PC-3 (cell line): ENCODE measurements around the gene CHN1. TPM values are rescaled to one million over a fixed set of nuclear protein-coding genes. Genes with fewer than 3 reads are reported as not detected.

ENCODE experiments used
- ATAC-seq: fragments of 200-7000 bp; cut with Tn5 transposase; 2 replicates; pipeline ENCODE4 v1.9.1; 2020; ENCODE audit warnings: mild to moderate bottlenecking, moderate library complexity
- BruUV-seq: library from RNA; stranded (reverse); fragments of 400-500 nt; replicated peaks from 2 replicates; lab custom pipeline; 2021; lab: Mats Ljungman, UMichigan
- CTCF ChIA-PET: fragments of 300-600 bp; sonication (Branson Sonifier 250); formaldehyde crosslinking; loops from one replicate; lab custom pipeline; 2022; ENCODE audit warnings: antibody characterized with exemption; lab: Charles Lee
- POLR2A ChIA-PET: fragments of 300-600 bp; sonication (Branson Sonifier 250); formaldehyde crosslinking; loops from one replicate; lab custom pipeline; 2022; ENCODE audit warnings: antibody characterized with exemption; ENCODE audit not compliant: unreplicated experiment; lab: Charles Lee
- DNase-seq: peaks from one replicate; pipeline ENCODE4 v3.0.0-alpha.2; 2015
- H2AFZ ChIP-seq: fragments of 300-600 bp; sonication (generic); 2 replicates; pipeline ENCODE4 v1.6.0; 2016; ENCODE audit warnings: antibody characterized with exemption, low read length
- H3F3A ChIP-seq: fragments of 300-600 bp; sonication (generic); one replicate; pipeline ENCODE4 v1.6.0; 2017; ENCODE audit warnings: antibody characterized with exemption, low read length, control low read depth, mild to moderate bottlenecking; ENCODE audit not compliant: unreplicated experiment
- H3K27ac ChIP-seq: fragments of 300-600 bp; sonication (generic); 2 replicates; pipeline ENCODE4 v1.5.1; 2016; ENCODE audit warnings: mild to moderate bottlenecking, low read length
- H3K27me3 ChIP-seq: fragments of 300-600 bp; sonication (generic); 2 replicates; pipeline ENCODE4 v1.6.1; 2016; ENCODE audit warnings: low read length, mixed read lengths
- H3K36me3 ChIP-seq: fragments of 300-600 bp; sonication (generic); 2 replicates; pipeline ENCODE4 v1.6.1; 2016; ENCODE audit warnings: low read depth, mixed run types, low read length, mixed read lengths
- H3K4me1 ChIP-seq: fragments of 300-600 bp; sonication (generic); 2 replicates; pipeline ENCODE4 v1.5.1; 2016; ENCODE audit warnings: low read length; ENCODE audit not compliant: insufficient read depth
- H3K4me2 ChIP-seq: fragments of 300-600 bp; sonication (generic); 2 replicates; pipeline ENCODE4 v1.6.0; 2016; ENCODE audit warnings: low read length
- H3K4me3 ChIP-seq: fragments of 300-600 bp; sonication (generic); 2 replicates; pipeline ENCODE4 v1.5.1; 2016; ENCODE audit warnings: mild to moderate bottlenecking, low read length, mixed read lengths
- H3K79me2 ChIP-seq: fragments of 300-600 bp; sonication (generic); 2 replicates; pipeline ENCODE4 v1.6.1; 2017; ENCODE audit warnings: low read length, mixed read lengths
- H3K9ac ChIP-seq: fragments of 300-600 bp; sonication (generic); 2 replicates; pipeline ENCODE4 v1.6.0; 2016; ENCODE audit warnings: mild to moderate bottlenecking, low read length
- H3K9me2 ChIP-seq: fragments of 300-600 bp; sonication (generic); replicated peaks from 2 replicates; pipeline ENCODE4 v1.6.1; 2016; ENCODE audit warnings: mixed run types, low read length, mixed read lengths
- H3K9me3 ChIP-seq: fragments of 300-600 bp; sonication (generic); 2 replicates; pipeline ENCODE4 v1.6.1; 2016; ENCODE audit warnings: low read length, mixed read lengths
- H4K20me1 ChIP-seq: fragments of 300-600 bp; sonication (generic); 2 replicates; pipeline ENCODE4 v1.6.1; 2016; ENCODE audit warnings: low read length, mixed read lengths
- EZH2 ChIP-seq: fragments of 300-600 bp; sonication (generic); IDR thresholded peaks from one replicate; pipeline ENCODE4 v1.6.1; 2017; ENCODE audit warnings: antibody characterized with exemption, mild to moderate bottlenecking, low read length; ENCODE audit not compliant: unreplicated experiment
- EZH2phosphoT487 ChIP-seq: fragments of 300-600 bp; sonication (generic); IDR thresholded peaks from 2 replicates; pipeline ENCODE4 v1.6.1; 2018; ENCODE audit warnings: mild to moderate bottlenecking, antibody characterized with exemption, low read length, borderline replicate concordance
- intact Hi-C: fragments of 100-400 bp; cut with micrococcal nuclease; formaldehyde crosslinking; loops from 2 replicates; pipeline ENCODE4 v1.9.0; 2023
- total RNA-seq: library from RNA; depleted of rRNA; stranded (reverse); fragments of >200 nt; gene quantifications from 2 replicates; pipeline ENCODE4 v1.2.3, GENCODE V29; 2014
- TF ChIP-seq, protein P1 (sequence below): fragments of 300-600 bp; sonication (generic); conservative IDR thresholded peaks from 2 replicates; pipeline ENCODE4 v1.5.1; 2017; ENCODE audit warnings: antibody characterized with exemption, low read depth, mild to moderate bottlenecking, low read length

CHN1 gene
- total RNA-seq, 1 experiment from 2014 or later: 7.8 TPM

DNA sequence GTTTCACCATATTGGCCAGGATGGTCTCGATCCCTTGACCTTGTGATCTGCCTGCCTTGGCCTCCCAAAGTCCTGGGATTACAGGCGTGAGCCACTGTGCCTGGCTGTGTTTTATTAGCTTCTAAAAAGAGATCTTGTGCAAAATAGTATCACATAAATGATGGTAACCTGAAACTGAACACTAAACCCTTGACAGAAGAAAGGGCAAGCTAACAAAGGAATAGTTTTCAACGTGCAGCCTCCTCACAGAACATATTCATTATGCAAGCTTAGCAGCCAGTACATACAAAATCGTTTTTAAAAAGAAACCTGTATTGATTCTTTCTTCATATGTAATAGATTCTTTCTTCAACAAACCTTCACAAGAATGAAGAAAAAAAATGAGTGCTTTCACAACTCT, 20.6 kb downstream of the CHN1 start:
- H3K9me3 ChIP-seq: no peaks in the 10 kb centered on the region
- H3K79me2 ChIP-seq: no peaks in the 10 kb centered on the region
- H3K27ac ChIP-seq: no peak overlapping the region
- no peak overlapping the region for H3K4me2 ChIP-seq
- H4K20me1 ChIP-seq: no peaks in the 10 kb centered on the region
- ChIA-PET CTCF (interaction anchor here (1.6 to 3.9 kb wide), 2 partner anchors 213 to 235 kb away, joined by 8 to 14 read pairs; no protein-coding TSS in a partner anchor), POLR2A (no interaction called here)
- intact Hi-C loops: no loop called here
- H3K9ac ChIP-seq: no peak overlapping the region
- H3F3A ChIP-seq: no peaks in the 10 kb centered on the region
- TF ChIP-seq EZH2: no peak
- no peaks in the 10 kb centered on the region for H3K4me1 ChIP-seq
- no peak for ATAC-seq
- no peaks in the 10 kb centered on the region for H3K9me2 ChIP-seq
- BruUV-seq: no TSS peak
- no peaks in the 10 kb centered on the region for H3K36me3 ChIP-seq
- H3K27me3 ChIP-seq: no peaks in the 10 kb centered on the region
- no peak for DNase-seq
- H3K4me3 ChIP-seq: no peak overlapping the region
- H2AFZ ChIP-seq: no peak overlapping the region

DNA sequence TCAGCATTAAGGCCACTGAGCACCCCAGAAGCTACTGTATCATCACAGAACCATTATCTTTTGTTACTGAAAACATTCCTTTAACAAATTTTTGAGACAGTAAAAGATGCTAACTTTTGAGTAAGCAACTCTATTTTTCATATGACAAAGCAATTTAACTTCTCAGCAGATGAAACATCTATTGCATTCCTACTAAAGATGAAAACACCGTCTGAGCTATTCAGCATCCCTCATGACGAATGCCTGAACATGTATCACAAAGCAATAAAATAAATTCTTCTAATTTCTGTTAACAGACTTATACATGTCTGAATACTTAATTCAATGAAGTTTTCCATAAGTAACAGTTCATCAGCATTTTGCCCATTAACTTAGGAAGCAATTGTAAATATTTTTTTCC, 23.9 kb downstream of the CHN1 start:
- CTCF ChIA-PET: no interaction called here
- H3K36me3 ChIP-seq: no peaks in the 10 kb centered on the region
- H3K4me1 ChIP-seq: peaks cover 10% of the 10 kb centered on the region
- H4K20me1 ChIP-seq: no peaks in the 10 kb centered on the region
- H3K27me3 ChIP-seq: no peaks in the 10 kb centered on the region
- no TSS peak for BruUV-seq
- H3K9ac ChIP-seq: no peak overlapping the region
- H3K9me3 ChIP-seq: no peaks in the 10 kb centered on the region
- intact Hi-C loops: no loop called here
- H3F3A ChIP-seq: no peaks in the 10 kb centered on the region
- H3K27ac ChIP-seq: no peak overlapping the region
- DNase-seq (no peak), ATAC-seq (no peak)
- no peak overlapping the region for H3K4me2 ChIP-seq
- H3K4me3 ChIP-seq: no peak overlapping the region
- H3K79me2 ChIP-seq: no peaks in the 10 kb centered on the region
- TF ChIP-seq EZH2phosphoT487 (no peak), EZH2 (no peak)
- TF ChIP-seq, protein P1, sequence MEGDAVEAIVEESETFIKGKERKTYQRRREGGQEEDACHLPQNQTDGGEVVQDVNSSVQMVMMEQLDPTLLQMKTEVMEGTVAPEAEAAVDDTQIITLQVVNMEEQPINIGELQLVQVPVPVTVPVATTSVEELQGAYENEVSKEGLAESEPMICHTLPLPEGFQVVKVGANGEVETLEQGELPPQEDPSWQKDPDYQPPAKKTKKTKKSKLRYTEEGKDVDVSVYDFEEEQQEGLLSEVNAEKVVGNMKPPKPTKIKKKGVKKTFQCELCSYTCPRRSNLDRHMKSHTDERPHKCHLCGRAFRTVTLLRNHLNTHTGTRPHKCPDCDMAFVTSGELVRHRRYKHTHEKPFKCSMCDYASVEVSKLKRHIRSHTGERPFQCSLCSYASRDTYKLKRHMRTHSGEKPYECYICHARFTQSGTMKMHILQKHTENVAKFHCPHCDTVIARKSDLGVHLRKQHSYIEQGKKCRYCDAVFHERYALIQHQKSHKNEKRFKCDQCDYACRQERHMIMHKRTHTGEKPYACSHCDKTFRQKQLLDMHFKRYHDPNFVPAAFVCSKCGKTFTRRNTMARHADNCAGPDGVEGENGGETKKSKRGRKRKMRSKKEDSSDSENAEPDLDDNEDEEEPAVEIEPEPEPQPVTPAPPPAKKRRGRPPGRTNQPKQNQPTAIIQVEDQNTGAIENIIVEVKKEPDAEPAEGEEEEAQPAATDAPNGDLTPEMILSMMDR: no peak
- H3K9me2 ChIP-seq: no peaks in the 10 kb centered on the region
- POLR2A ChIA-PET: no interaction called here
- H2AFZ ChIP-seq: no peak overlapping the region

DNA sequence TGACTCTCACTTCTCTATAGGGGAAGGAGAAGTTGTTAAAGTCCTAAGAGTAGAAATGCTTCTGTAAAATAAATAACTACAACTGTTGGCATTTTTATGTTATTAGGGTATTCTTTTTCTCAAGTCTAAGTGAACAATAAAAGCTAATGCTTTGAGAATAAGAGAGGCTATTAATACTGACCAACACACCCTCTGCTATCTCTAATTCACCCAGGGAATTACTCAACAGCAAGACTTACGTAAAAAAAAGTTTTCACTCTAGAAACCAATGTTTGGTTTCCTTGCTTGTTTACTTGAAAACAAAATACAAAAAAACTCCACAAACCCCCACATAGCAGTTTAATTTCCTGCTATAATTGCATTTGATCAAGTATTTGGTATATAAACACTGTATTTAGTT, 25.2 kb downstream of the CHN1 start:
- Histone ChIP-seq H3K9ac (no peak overlapping the region), H3F3A (no peaks in the 10 kb centered on the region), H3K79me2 (no peaks in the 10 kb centered on the region), H4K20me1 (no peaks in the 10 kb centered on the region), H3K4me2 (no peak overlapping the region), H3K36me3 (no peaks in the 10 kb centered on the region), H3K9me3 (no peaks in the 10 kb centered on the region), H3K27ac (no peak overlapping the region), H3K4me1 (peaks cover 10% of the 10 kb centered on the region), H3K9me2 (no peaks in the 10 kb centered on the region), H3K4me3 (no peak overlapping the region), H2AFZ (no peak overlapping the region), H3K27me3 (no peaks in the 10 kb centered on the region)
- ChIA-PET CTCF (no interaction called here), POLR2A (no interaction called here)
- ATAC-seq (no peak), DNase-seq (no peak)
- no TSS peak for BruUV-seq
- TF ChIP-seq EZH2 (no peak), EZH2phosphoT487 (no peak)
- TF ChIP-seq, protein P1: no peak
- intact Hi-C loops: no loop called here
